Epidermal melanocyte (primary cell): ENCODE measurements around the gene ACO1.

Experiments used
- DNase-seq: peaks from one replicate; pipeline ENCODE4 v3.0.0; 2011; ENCODE audit warnings: low spot score; ENCODE audit not compliant: insufficient read length

ACO1 gene

DNA sequence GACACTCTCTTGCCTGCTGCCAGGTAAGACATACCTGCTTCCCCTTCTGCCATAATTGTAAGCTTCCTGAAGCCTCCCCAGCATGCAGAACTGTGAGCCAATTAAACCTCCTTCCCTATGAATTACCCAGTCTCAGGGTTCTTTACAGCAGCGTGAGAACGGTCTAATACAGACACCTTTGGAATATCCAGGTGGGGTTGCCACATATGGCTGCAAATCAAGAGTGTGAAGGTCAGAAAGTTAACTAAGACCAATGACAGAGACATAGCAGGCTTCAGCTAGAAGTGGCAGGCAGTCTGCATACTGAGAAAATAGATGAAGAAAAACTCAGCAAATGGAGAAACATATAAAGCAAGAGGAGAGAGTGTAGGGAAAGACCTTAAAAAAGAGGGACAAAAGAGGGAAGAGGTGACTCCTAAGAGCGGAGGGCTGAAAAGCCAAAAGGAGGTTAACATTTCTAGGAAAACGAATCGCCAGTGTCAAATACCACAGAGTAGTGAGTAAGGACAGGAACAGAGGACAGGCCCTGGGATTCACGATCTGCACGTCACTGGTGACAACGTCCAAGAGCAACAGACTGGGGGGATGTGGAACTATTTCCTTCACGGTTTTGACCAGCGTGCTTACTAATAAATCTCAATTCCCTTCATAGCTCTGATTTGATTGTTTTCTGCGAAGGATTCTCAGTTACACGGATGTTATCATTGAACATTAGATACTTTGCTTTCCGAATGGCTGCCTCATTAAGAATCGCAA, 1.7 kb upstream of the ACO1 start:
- DNase-seq = no peak

DNA sequence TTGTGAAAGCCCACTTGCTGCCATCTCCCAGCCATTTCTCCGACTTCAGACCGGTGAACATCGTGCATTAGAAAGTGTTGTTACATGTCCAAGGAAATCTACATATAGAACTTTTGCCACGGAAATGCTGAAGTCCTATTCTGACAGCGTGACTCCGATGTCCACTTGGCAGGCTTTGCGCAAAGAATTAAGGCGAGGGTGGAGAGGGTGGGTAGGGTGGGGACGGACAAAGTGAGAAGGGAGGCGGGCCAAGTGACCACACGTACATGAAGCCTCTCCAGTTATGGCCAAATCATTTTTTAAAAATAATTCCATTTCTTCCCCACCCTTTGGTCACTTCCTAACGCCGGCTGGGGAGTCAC, 460 bp upstream of the ACO1 start:
- DNase-seq = no peak

DNA sequence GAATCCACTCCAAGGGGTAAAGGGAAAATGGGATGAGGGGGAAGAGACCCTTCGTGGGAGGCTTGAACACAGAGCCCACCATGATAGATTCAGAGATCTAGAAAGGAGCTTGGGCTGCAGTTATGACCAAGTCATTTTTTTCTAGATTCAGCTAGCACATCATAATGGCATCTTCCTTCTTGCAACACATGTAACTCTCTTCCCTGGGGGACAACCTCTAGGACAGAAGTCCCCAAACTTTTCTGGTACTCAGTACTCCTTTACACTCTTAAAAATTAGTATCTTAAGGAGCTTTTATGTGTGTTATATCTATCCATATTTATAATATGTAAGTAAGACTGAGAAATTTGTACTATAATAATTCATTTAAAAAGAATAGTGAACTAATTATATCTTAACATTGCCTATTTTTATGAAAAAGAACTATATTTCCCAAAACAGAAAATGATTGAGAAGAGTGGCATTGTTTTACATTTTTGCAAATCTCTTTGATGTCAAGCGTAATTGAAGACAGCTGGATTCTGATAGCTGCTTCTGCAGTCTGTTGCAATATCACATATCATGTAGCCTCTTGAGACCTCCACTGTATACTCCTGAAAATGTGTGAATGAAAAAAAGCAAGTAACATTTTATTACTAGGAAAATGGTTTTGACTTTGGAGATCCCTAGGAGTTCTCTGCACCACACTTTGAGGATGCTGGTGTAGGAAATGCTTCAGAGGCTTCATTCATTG, 875 bp downstream of the ACO1 start:
- no peak for DNase-seq

DNA sequence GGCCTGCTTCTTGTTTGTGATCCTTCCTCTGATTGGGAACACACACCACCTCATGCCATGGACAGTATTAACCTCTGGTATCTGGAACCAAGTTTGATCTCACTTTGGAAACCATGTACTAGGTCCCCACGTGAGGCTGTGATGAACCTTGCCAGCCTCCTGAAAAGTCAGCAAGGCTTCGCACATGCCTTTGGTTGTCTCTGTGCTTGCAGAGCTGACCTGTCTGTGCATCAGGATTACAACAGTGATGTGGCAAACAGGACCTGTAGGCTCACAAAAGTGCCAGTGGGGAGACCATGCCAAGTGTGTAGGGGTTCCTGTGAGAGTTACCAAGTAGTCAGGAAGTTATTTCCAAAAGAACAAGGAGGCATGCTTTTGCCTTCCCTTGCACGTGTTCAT, 1.4 kb downstream of the ACO1 start:
- no peak for DNase-seq

DNA sequence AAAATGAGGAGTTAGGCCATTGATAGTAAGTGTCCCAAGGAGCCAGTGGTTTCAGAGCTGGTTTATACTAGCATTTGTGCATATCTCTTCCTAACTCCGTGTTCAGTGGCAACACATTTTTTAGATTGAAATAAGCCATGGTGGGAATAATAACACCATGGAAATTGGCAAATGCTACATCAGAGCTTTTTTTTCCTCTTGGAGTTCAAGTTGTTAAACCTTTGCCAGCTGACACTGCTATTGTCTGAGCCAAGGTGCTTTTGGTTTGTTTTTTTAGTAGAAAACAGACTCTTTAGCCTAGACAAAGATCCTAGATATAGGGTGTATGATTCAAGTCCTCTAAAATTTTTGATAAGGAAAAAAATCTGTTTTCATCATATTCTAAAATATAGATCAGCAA, 2.8 kb downstream of the ACO1 start:
- DNase-seq = no peak

DNA sequence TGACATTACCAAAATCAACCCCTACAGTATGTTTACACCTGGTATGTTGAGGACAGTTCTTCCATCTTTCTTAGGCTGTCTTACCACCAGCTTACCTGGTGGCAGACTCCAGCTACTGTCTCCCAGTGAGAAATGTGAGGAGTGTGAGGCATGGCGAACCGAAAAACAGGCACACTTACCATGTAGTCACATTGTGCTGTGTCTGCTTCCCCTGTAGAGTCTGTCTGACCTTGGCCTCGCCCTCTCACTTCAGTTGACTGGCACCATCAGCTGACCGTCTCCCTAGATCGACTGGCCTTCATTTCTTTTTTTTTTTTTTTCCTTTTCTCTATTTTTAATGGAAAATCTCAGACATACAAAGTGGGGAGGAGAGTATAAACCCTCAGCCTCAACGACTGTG, 4.9 kb downstream of the ACO1 start:
- DNase-seq = no peak

DNA sequence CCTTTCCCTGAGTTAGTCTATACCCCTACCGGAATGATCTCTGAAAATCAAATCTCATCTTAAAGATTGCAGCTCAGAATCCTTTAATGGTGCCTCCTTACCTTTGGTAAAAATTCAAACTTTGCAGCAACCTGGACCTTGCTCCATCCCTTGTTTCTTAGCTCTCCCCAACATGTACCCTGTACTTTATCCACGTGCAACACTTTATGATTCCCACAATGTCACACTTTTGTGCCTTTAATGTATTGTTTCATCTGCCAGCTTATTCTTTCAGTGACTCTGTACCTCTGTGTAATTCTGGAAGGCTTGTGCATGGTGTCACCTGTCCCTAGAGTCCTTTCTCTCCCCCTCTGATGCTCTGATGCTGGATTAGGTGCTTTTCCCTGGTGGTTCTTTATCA, 9.5 kb downstream of the ACO1 start:
- DNase-seq = no peak

DNA sequence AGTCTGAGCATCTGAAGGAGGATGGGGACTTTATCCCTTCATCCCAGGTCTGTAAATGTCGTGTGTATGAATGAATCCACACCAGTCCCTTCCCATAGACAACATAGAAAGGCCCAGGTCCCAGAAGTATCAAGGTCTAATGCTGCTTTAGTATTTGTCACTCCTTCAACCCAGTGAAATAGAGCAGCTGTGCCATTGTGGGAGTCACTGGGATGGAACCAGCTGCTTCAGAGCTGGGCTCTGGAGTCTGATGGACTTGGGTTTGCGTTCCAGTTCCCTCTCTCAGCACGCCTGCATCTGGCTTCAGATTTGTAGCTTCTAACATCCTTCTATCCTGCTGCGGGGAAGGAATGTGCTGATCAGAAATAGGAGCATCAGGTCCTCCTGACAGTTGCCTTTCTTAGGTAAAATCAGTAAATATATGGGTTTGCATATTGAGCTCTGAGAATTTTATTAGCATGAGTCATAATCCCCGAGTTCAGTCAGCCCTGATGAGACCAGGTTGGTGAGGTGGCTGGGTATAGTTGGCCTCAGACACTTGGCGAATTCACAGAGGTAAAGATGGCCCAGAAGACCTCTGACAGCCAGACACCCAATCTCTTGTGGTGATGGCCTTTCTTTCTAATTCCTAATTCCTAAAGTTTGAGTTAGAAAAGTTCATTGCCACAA, 10.1 kb downstream of the ACO1 start:
- DNase-seq = no peak

DNA sequence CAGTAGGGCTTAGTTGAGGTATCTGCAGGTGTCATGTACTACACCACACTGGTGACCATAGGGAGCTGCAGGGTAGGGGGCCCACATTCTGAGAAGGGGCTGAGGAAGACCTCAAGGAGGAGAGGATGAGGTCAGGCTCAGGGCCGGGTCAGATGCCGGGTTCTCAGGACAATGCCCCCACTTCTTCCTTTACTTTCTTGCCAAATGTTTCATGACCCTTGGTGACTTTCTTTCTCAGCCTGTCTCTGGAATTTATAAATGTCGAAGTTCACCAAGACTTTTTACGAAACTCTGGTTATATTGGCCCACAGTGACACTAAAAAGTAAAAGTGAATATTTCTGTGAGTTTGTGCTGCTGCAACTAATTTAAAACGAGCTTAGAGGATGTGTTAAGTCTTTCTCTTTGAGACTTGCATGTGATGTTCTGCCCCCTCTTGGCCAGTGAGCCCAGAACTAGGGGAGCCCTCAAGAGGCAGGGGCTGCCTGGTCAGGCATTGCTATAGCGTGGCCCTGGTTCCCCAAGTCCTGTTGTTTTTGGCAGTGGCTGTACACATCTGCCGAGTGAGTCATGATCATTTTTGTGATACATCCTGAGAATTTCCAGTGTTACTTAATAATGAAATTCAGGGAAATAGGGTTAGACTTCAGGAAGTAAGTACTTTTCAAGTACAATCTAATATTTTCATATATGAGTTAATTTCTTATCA, 11.2 kb downstream of the ACO1 start:
- no peak for DNase-seq

DNA sequence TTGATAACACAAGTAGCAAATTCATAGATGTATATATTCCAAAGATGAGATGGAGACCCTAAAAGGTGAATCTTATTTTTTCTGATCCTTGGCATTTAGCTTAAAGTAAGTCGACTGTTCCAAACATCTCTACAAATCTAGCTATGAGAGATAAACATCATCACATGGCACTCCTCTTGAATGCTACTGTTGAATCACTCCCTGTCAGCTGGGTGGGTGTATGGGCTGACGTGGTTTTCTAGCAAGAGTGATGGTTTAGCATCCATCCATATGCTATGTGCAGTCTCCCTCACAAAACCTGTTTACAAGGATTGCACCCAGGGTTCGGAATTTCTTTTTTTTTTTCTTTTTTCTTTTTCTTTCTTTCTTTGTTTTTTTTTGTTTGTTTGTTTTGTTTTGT, 13.8 kb downstream of the ACO1 start:
- DNase-seq = no peak

DNA sequence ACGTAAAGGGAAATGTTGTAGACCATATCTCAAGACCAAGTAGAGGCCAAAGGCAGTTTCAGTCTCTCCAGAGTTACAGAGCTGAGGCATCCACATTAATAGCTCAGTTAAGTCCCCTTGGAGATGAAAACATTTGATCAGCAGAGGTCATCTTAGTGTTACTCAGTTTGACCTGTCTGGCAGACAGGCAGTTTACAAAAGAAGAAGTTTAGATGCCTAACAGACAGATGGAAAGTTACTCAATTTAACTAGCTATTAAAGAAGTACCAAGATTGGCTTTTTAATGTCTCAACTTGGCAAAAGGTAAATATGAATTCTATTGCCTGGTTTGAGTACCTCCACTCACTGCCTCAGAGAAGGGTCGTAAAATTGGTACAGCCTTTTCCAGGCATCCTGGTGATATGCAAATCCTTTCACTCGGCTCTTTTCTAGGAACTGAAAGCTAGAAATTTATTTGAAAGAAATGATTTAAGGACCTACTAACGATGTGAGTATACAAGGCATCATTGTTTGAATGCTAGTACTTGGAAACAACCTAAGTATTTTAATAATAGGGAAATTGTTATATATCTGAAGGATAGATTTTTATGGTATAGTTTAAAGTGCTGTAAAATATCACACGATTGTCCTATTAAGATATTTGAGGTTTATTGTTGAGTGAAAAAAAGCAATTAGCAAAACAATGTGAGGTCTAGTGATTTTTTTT, 14.8 kb downstream of the ACO1 start:
- DNase-seq = no peak

DNA sequence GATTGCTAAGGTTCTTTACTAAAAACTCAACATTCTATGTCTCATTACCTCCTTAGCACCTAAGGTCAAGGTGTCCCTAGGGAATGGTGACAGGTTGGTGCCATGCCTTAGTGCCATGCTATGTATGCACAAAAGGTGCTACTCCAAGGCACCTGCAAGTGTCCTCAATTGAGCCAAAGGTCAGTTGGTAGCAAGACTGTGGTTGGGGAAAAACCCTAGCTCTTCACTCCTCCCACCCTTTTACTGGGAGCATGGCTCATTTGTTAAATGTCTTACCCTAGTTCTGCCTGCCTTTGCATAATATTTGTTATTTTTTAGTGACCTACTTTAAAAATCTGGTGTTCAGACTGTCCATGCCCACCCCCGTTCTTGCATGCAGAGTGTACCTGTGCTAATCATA, 17.0 kb downstream of the ACO1 start:
- no peak for DNase-seq

DNA sequence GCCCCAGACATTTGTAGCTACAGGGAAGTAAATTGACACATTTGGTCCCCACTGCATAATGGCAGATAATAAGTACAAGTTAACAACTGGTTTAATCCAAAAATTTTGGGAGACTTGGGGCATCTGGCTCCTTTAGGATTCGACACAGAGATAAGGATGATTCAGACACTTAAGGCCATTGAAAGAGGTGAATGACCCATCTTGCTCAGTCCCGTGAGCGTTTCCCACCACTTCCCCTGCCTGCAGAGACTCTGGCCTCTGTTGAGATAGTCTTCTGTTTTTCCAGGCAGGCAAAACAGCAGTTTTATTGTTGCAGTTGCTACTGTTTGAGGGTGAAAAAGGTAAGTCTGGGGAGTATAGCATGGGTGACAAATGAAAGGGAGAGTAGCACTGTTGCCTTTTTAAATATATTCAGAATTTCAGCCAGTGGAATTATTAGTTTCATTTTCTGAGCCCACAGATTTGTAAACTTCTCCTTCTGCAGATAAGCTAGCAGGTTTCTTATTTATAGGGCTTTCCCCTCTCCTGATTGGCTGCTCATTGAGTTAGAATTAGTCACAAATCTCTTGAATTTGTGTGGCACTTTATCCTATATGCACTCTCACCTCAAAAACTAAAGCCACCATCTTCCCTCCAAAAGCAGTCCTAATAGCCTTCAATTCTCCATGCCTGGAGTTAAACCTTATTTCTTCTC, 19.3 kb downstream of the ACO1 start:
- DNase-seq = no peak

DNA sequence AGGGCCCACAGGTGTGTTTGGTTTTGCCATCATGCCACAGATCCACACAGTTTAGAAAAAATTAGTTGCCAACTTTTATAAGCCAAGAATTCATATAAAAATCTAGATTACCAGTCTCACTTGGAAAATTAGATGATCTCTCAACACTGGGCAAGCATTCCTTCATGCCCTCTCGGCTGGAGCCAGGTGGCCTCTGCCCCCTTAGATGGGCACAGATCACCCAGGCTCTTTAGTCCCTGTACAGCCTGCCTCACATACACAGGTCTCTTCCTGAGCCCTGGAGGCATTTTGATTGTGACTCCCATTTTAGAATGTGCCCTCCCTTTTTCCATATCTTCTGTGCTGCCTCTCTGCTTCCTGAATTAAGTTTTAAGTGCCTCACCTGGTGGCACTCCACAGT, 20.0 kb downstream of the ACO1 start:
- DNase-seq = no peak

DNA sequence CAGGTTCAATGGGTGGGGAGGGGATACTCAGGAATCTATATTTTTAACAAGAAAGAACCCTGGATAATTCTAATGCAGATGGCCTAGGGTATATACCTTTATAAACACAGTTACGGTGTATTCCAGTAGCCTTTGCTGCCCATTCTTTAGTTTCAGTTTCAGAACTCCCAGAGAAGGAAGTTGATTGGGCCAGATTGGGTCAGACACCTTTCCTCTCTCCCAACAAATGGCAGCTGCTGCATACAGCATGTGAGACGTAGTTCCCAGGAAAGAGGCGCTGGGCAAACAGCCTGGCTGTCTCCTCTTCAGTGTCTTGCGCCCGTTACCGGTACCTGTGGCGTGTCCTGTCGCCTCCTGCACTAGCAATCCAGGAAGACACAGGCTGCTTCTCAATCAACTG, 20.4 kb downstream of the ACO1 start:
- DNase-seq = no peak

DNA sequence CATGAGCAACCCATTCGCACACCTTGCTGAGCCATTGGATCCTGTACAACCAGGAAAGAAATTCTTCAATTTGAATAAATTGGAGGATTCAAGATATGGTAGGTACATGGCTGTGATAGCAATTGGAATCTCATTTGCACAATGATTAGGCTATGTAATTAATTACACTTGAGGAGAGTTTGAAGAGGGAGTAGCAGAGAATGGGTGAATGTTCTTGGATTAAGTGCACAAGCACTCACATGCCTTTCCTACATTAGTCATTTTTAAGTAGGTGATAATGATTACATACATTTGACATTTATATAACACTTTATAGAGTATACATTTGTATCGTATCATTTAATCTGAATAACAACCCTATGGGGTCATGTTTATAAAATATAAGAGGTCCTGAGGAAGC, 21.1 kb downstream of the ACO1 start:
- no peak for DNase-seq

DNA sequence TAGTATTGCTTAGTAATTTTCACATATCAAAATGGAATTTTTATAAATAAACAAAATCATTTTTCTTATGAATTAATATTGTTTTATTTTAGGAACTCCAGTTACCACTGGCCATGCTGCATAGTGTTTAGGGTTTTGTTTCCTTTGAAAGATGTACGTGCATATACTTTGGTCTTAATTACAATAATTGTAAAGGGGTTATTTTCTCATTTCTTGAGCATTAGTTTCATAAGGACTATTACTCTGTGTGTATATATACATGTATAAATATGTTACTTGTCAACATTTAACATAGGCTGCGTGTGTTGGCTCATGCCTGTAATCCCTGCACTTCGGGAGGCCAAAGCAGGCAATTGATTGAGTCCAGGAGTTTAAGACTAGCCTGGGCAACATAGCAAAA, 21.6 kb downstream of the ACO1 start:
- DNase-seq = no peak

DNA sequence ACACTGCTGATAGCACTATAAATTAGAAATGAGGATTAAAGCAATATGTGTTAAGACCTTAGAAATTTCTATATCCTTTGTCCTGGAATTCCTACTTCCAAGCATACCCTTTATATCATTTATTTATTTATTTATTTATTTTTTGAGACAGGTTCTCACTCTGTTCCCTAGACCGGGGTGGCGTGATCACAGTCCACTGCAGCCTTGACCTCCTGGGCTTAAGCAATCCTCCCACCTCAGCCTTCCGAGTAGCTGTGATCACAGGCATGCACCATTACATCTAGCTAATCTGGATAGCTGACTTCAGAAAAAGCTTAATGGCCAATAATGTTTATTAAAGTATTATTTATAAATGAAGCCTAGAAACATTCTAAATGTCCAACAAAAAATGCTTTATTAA, 27.3 kb downstream of the ACO1 start:
- DNase-seq = no peak

DNA sequence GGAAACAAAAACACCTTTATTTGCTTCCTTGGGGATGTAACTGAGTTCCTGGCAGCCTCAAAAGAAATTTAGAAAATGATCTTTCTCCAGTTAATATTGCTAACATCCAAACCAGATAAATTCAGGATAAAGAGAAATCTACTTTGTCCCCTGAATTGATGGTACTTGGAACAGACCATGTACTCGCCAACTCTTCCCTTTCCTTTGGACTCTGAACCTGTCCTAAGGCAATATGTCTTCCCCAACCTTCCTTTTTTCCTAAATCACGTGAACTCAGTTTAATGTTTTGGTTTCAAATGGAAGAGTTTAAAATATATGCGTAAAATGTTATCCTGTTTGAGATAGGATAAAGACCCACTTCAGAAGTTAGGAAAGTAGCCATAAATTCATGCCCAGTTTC, 28.0 kb downstream of the ACO1 start:
- DNase-seq = no peak

DNA sequence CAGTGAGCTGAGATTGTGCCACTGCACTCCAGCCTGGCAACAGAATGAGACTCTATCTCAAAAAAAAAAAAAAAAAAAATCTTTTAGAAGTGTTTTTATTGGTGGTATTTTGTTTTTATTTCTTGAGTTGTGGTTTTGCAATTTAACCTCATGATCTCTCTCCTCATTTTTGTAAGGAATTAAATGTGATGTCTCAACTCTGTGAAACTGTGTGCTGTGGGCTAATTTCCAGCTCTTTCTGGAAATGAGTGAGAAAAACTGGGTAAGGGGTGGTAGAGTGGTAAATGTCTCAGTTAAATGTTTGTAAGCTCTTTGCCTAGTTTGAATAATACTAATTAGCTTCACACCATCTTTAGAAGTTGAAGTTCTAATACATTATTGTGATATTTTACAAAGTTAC, 29.0 kb downstream of the ACO1 start:
- no peak for DNase-seq

DNA sequence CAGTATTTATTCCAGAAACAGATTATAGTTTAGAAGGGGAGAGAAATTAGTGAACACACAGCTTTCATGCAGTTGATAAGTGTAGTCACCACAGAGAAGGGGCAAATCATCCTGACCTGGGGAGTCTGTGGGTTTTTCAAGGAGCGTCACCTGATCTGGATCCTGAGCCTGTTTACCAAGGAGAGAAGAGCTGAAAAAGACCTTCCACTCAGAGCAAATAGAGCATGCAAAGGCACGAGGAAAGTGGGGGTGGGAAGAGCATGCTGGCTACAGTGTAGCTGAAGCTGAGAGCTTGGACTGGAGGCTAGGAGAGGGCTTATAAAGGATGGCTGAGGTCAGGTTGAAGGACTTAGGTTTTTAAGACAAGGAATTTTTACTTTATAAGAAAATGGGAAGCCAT, 30.4 kb downstream of the ACO1 start:
- DNase-seq = no peak
